GM23338 (cell line): ENCODE data around the gene CELF4. TPM values are rescaled to one million over a fixed set of nuclear protein-coding genes. Genes with fewer than 3 reads are reported as not detected.

Experiments
- ATAC-seq: fragments of 200-7000 bp; cut with Tn5 transposase; 3 replicates; pipeline ENCODE4 v1.9.1; 2020
- DNase-seq: peaks from one replicate; pipeline ENCODE4 v3.0.0-alpha.2; 2015; ENCODE audit warnings: low spot score
- H2AFZ ChIP-seq: fragments of 200-600 bp; sonication (generic); 2 replicates; pipeline ENCODE4 v1.8.0; 2016; ENCODE audit warnings: antibody characterized with exemption, mild to moderate bottlenecking, moderate library complexity
- H3F3A ChIP-seq: fragments of 200-600 bp; sonication (generic); replicated peaks from 2 replicates; pipeline ENCODE4 v1.8.0; 2017; ENCODE audit warnings: antibody characterized with exemption, mixed run types, low read depth
- H3K27ac ChIP-seq: fragments of 200-600 bp; sonication (generic); 2 replicates; pipeline ENCODE4 v1.6.1; 2016; ENCODE audit warnings: low read depth
- H3K27me3 ChIP-seq: fragments of 200-600 bp; sonication (generic); 2 replicates; pipeline ENCODE4 v1.8.0; 2016; ENCODE audit warnings: mild to moderate bottlenecking, mixed run types, moderate library complexity; ENCODE audit not compliant: insufficient read depth
- H3K36me3 ChIP-seq: fragments of 200-600 bp; sonication (generic); 2 replicates; pipeline ENCODE4 v1.8.0; 2016; ENCODE audit warnings: mild to moderate bottlenecking; ENCODE audit not compliant: insufficient read depth
- H3K4me1 ChIP-seq: fragments of 200-600 bp; sonication (generic); 2 replicates; pipeline ENCODE4 v1.8.0; 2016; ENCODE audit warnings: mild to moderate bottlenecking, moderate library complexity; ENCODE audit not compliant: insufficient read depth
- H3K4me2 ChIP-seq: fragments of 200-600 bp; sonication (generic); 2 replicates; pipeline ENCODE4 v1.7.1; 2017; ENCODE audit warnings: mixed run types
- H3K4me3 ChIP-seq: fragments of 200-600 bp; sonication (generic); 2 replicates; pipeline ENCODE4 v1.6.1; 2016; ENCODE audit warnings: mixed run types
- H3K79me2 ChIP-seq: fragments of 200-600 bp; sonication (generic); replicated peaks from 2 replicates; pipeline ENCODE4 v1.8.0; 2017; ENCODE audit warnings: mild to moderate bottlenecking; ENCODE audit not compliant: insufficient read depth
- H3K9me2 ChIP-seq: fragments of 200-600 bp; sonication (generic); 2 replicates; pipeline ENCODE4 v1.8.0; 2017; ENCODE audit not compliant: insufficient read depth
- H4K20me1 ChIP-seq: fragments of 200-600 bp; sonication (generic); replicated peaks from 2 replicates; pipeline ENCODE4 v1.8.0; 2017; ENCODE audit warnings: mild to moderate bottlenecking; ENCODE audit not compliant: insufficient read depth
- H3K27ac Mint-ChIP-seq: 2 replicates; pipeline ENCODE4 v1.8.0; 2020; ENCODE audit warnings: inconsistent platforms, mild to moderate bottlenecking, moderate library complexity, mixed read lengths
- H3K27me3 Mint-ChIP-seq: 3 replicates; pipeline ENCODE4 v1.8.0; 2022; ENCODE audit warnings: low read depth, mild to moderate bottlenecking, moderate library complexity, mixed read lengths, inconsistent platforms; ENCODE audit not compliant: insufficient read depth, poor library complexity
- H3K36me3 Mint-ChIP-seq: 3 replicates; pipeline ENCODE4 v1.8.0; 2021; ENCODE audit warnings: low read depth, mild to moderate bottlenecking, inconsistent platforms, moderate library complexity, mixed read lengths
- H3K4me1 Mint-ChIP-seq: 3 replicates; pipeline ENCODE4 v1.8.0; 2020; ENCODE audit warnings: mild to moderate bottlenecking, inconsistent platforms, mixed read lengths
- H3K4me3 Mint-ChIP-seq: 3 replicates; pipeline ENCODE4 v1.8.0; 2021; ENCODE audit warnings: moderate library complexity, mild to moderate bottlenecking, inconsistent platforms, mixed read lengths
- H3K9me3 Mint-ChIP-seq: 3 replicates; pipeline ENCODE4 v1.8.0; 2020; ENCODE audit warnings: moderate library complexity, mild to moderate bottlenecking, inconsistent platforms, mixed read lengths
- CREB1 ChIP-seq: fragments of 250-450 bp; sonication (Bioruptor Pico); IDR thresholded peaks from 2 replicates; pipeline ENCODE4 v1.5.0; 2020; ENCODE audit warnings: low read depth, mild to moderate bottlenecking, moderate library complexity
- EZH2 ChIP-seq: fragments of 200-600 bp; sonication (generic); IDR thresholded peaks from one replicate; pipeline ENCODE4 v1.8.0; 2017; ENCODE audit warnings: antibody characterized with exemption, mild to moderate bottlenecking, low read depth; ENCODE audit not compliant: unreplicated experiment
- EZH2phosphoT487 ChIP-seq: fragments of 200-600 bp; sonication (generic); IDR thresholded peaks from one replicate; pipeline ENCODE4 v1.8.1; 2018; ENCODE audit warnings: antibody characterized with exemption; ENCODE audit not compliant: unreplicated experiment
- JUNB ChIP-seq: IDR thresholded peaks from one replicate; pipeline ENCODE4 v1.6.1; 2016; ENCODE audit warnings: antibody characterized with exemption; ENCODE audit not compliant: unreplicated experiment
- POLR2AphosphoS5 ChIP-seq: IDR thresholded peaks from 2 replicates; pipeline ENCODE4 v1.6.1; 2016; ENCODE audit warnings: antibody characterized with exemption, low read depth
- STAT1 ChIP-seq: IDR thresholded peaks from one replicate; pipeline ENCODE4 v1.6.1; 2016; ENCODE audit warnings: antibody characterized with exemption; ENCODE audit not compliant: unreplicated experiment
- ZNF114 ChIP-seq: fragments of 250-450 bp; sonication (Bioruptor Pico); IDR thresholded peaks from 2 replicates; pipeline ENCODE4 v1.5.0; 2020; ENCODE audit warnings: mild to moderate bottlenecking, moderate library complexity
- ZNF331 ChIP-seq: fragments of 250-450 bp; sonication (Bioruptor Pico); IDR thresholded peaks from 2 replicates; pipeline ENCODE4 v1.5.0; 2020; ENCODE audit warnings: low read depth, mild to moderate bottlenecking, moderate library complexity
- polyA plus RNA-seq: library from polyadenylated mRNA; unstranded; fragments of >200 nt; fragmentation: Nextera tagmentation; extraction: Ambion mirVana; gene quantifications from 2 replicates; pipeline ENCODE4 v1.2.1, GENCODE V29; 2016
- total RNA-seq: library from RNA; depleted of rRNA; stranded (reverse); fragments of >200 nt; shearing (Covaris generic); gene quantifications from 2 replicates; pipeline ENCODE4 v1.2.3, GENCODE V29; 2014
- TF ChIP-seq, protein P1 (sequence below): IDR thresholded peaks from 2 replicates; pipeline ENCODE4 v1.6.1; 2016; ENCODE audit warnings: antibody characterized with exemption
- TF ChIP-seq, protein P2 (sequence below): fragments of 250-450 bp; sonication (Bioruptor Pico); IDR thresholded peaks from 2 replicates; pipeline ENCODE4 v1.5.0; 2020; ENCODE audit warnings: mild to moderate bottlenecking, moderate library complexity
- TF ChIP-seq, protein P3 (sequence below): IDR thresholded peaks from one replicate; pipeline ENCODE4 v1.6.1; 2018; ENCODE audit warnings: antibody characterized with exemption; ENCODE audit not compliant: unreplicated experiment
- TF ChIP-seq, protein P4 (sequence below), 2 experiments: fragments of 200-600 bp in 1 of 2; sonication (generic) in 1 of 2; conservative IDR thresholded peaks; 2 replicates each; pipeline versions ENCODE4 v1.5.1 to v1.6.1; 2016 to 2017; ENCODE audit warnings: antibody characterized with exemption in 2 of 2, low read depth in 2 of 2, mild to moderate bottlenecking in 2 of 2, moderate library complexity in 1 of 2

CELF4 gene
- total and polyA plus RNA-seq, 2 experiments from 2014 or later: 2.6 to 6.7 TPM

DNA sequence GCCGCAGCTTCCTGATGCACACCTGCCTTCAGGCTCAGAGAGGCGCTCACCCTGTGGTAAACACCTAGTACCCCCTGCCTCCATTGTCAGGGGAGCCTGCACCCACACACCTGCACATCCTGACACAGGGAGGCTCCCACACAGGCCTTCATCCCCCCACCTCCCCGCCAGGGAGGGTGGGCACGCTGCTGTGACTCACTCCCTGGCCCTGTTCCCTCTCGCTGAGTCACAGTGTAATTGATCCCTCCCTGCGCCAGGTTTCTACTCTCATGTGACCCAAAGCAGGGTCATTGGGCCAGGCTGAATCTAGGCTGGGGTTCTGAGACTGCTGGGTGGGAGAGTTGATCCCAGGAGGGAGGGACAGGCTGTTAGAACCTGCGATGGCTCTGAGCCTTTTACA lies 8.5 kb upstream of the CELF4 start:
- Mint-ChIP-seq H3K4me3 (no peak overlapping the region), H3K36me3 (no peaks in the 10 kb centered on the region), H3K9me3 (no peaks in the 10 kb centered on the region; the same call in 2 of the 3 replicates), H3K27me3 (peaks cover 28% of the 10 kb centered on the region), H3K27ac (no peak overlapping the region), H3K4me1 (peaks cover 57% of the 10 kb centered on the region)
- Histone ChIP-seq H2AFZ (no peak overlapping the region), H3K4me2 (no peak overlapping the region), H3K4me1 (peaks cover 45% of the 10 kb centered on the region), H3F3A (no peaks in the 10 kb centered on the region), H3K79me2 (no peaks in the 10 kb centered on the region), H4K20me1 (no peaks in the 10 kb centered on the region), H3K27me3 (peaks cover 33% of the 10 kb centered on the region), H3K36me3 (no peaks in the 10 kb centered on the region), H3K4me3 (no peak overlapping the region), H3K27ac (no peak overlapping the region), H3K9me2 (no peaks in the 10 kb centered on the region)
- no peak for ATAC-seq
- no peak for DNase-seq
- TF ChIP-seq STAT1 (no peak), CREB1 (CRISPR knock-in tag) (no peak), ZNF114 (CRISPR knock-in tag) (no peak), ZNF331 (CRISPR knock-in tag) (no peak), JUNB (no peak), EZH2 (no peak), EZH2phosphoT487 (no peak), POLR2AphosphoS5 (no peak)
- TF ChIP-seq, protein P1, sequence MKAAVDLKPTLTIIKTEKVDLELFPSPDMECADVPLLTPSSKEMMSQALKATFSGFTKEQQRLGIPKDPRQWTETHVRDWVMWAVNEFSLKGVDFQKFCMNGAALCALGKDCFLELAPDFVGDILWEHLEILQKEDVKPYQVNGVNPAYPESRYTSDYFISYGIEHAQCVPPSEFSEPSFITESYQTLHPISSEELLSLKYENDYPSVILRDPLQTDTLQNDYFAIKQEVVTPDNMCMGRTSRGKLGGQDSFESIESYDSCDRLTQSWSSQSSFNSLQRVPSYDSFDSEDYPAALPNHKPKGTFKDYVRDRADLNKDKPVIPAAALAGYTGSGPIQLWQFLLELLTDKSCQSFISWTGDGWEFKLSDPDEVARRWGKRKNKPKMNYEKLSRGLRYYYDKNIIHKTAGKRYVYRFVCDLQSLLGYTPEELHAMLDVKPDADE: no peak
- TF ChIP-seq, protein P2, sequence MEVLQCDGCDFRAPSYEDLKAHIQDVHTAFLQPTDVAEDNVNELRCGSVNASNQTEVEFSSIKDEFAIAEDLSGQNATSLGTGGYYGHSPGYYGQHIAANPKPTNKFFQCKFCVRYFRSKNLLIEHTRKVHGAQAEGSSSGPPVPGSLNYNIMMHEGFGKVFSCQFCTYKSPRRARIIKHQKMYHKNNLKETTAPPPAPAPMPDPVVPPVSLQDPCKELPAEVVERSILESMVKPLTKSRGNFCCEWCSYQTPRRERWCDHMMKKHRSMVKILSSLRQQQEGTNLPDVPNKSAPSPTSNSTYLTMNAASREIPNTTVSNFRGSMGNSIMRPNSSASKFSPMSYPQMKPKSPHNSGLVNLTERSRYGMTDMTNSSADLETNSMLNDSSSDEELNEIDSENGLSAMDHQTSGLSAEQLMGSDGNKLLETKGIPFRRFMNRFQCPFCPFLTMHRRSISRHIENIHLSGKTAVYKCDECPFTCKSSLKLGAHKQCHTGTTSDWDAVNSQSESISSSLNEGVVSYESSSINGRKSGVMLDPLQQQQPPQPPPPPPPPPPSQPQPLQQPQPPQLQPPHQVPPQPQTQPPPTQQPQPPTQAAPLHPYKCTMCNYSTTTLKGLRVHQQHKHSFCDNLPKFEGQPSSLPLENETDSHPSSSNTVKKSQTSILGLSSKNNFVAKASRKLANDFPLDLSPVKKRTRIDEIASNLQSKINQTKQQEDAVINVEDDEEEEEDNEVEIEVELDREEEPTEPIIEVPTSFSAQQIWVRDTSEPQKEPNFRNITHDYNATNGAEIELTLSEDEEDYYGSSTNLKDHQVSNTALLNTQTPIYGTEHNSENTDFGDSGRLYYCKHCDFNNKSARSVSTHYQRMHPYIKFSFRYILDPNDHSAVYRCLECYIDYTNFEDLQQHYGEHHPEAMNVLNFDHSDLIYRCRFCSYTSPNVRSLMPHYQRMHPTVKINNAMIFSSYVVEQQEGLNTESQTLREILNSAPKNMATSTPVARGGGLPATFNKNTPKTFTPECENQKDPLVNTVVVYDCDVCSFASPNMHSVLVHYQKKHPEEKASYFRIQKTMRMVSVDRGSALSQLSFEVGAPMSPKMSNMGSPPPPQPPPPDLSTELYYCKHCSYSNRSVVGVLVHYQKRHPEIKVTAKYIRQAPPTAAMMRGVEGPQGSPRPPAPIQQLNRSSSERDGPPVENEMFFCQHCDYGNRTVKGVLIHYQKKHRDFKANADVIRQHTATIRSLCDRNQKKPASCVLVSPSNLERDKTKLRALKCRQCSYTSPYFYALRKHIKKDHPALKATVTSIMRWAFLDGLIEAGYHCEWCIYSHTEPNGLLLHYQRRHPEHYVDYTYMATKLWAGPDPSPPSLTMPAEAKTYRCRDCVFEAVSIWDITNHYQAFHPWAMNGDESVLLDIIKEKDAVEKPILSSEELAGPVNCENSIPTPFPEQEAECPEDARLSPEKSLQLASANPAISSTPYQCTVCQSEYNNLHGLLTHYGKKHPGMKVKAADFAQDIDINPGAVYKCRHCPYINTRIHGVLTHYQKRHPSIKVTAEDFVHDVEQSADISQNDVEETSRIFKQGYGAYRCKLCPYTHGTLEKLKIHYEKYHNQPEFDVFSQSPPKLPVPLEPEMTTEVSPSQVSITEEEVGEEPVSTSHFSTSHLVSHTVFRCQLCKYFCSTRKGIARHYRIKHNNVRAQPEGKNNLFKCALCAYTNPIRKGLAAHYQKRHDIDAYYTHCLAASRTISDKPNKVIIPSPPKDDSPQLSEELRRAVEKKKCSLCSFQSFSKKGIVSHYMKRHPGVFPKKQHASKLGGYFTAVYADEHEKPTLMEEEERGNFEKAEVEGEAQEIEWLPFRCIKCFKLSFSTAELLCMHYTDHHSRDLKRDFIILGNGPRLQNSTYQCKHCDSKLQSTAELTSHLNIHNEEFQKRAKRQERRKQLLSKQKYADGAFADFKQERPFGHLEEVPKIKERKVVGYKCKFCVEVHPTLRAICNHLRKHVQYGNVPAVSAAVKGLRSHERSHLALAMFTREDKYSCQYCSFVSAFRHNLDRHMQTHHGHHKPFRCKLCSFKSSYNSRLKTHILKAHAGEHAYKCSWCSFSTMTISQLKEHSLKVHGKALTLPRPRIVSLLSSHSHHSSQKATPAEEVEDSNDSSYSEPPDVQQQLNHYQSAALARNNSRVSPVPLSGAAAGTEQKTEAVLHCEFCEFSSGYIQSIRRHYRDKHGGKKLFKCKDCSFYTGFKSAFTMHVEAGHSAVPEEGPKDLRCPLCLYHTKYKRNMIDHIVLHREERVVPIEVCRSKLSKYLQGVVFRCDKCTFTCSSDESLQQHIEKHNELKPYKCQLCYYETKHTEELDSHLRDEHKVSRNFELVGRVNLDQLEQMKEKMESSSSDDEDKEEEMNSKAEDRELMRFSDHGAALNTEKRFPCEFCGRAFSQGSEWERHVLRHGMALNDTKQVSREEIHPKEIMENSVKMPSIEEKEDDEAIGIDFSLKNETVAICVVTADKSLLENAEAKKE (CRISPR knock-in tag): no peak
- TF ChIP-seq, protein P3, sequence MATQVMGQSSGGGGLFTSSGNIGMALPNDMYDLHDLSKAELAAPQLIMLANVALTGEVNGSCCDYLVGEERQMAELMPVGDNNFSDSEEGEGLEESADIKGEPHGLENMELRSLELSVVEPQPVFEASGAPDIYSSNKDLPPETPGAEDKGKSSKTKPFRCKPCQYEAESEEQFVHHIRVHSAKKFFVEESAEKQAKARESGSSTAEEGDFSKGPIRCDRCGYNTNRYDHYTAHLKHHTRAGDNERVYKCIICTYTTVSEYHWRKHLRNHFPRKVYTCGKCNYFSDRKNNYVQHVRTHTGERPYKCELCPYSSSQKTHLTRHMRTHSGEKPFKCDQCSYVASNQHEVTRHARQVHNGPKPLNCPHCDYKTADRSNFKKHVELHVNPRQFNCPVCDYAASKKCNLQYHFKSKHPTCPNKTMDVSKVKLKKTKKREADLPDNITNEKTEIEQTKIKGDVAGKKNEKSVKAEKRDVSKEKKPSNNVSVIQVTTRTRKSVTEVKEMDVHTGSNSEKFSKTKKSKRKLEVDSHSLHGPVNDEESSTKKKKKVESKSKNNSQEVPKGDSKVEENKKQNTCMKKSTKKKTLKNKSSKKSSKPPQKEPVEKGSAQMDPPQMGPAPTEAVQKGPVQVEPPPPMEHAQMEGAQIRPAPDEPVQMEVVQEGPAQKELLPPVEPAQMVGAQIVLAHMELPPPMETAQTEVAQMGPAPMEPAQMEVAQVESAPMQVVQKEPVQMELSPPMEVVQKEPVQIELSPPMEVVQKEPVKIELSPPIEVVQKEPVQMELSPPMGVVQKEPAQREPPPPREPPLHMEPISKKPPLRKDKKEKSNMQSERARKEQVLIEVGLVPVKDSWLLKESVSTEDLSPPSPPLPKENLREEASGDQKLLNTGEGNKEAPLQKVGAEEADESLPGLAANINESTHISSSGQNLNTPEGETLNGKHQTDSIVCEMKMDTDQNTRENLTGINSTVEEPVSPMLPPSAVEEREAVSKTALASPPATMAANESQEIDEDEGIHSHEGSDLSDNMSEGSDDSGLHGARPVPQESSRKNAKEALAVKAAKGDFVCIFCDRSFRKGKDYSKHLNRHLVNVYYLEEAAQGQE: no peak
- TF ChIP-seq, protein P4, sequence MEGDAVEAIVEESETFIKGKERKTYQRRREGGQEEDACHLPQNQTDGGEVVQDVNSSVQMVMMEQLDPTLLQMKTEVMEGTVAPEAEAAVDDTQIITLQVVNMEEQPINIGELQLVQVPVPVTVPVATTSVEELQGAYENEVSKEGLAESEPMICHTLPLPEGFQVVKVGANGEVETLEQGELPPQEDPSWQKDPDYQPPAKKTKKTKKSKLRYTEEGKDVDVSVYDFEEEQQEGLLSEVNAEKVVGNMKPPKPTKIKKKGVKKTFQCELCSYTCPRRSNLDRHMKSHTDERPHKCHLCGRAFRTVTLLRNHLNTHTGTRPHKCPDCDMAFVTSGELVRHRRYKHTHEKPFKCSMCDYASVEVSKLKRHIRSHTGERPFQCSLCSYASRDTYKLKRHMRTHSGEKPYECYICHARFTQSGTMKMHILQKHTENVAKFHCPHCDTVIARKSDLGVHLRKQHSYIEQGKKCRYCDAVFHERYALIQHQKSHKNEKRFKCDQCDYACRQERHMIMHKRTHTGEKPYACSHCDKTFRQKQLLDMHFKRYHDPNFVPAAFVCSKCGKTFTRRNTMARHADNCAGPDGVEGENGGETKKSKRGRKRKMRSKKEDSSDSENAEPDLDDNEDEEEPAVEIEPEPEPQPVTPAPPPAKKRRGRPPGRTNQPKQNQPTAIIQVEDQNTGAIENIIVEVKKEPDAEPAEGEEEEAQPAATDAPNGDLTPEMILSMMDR (conservative IDR thresholded peaks at IDR 0.05; ENCODE audit: low read depth in 2 of 2): no peak
